Right renal cortex interstitium (tissue), 3 donors: ENCODE measurements around the gene TRPM3. TPM values are rescaled to one million over a fixed set of nuclear protein-coding genes. Genes with fewer than 3 reads are reported as not detected.

Source experiments
- DNase-seq, 3 donors: peaks; one replicate each; pipeline ENCODE4 v3.0.0-alpha.2; 2013; ENCODE audit warnings: low read depth in 3 of 3, low spot score in 2 of 3
- polyA plus RNA-seq, 3 donors: library from polyadenylated mRNA; unstranded; fragments of 120-200 nt; gene quantifications; one replicate each; pipeline ENCODE4 v1.2.1, GENCODE V29; 2013; ENCODE audit not compliant: insufficient read length in 3 of 3

Gene TRPM3
- 10 to 100 TPM; 13.0 to 16.3 (median 15.9) TPM for polyA plus RNA-seq

DNA sequence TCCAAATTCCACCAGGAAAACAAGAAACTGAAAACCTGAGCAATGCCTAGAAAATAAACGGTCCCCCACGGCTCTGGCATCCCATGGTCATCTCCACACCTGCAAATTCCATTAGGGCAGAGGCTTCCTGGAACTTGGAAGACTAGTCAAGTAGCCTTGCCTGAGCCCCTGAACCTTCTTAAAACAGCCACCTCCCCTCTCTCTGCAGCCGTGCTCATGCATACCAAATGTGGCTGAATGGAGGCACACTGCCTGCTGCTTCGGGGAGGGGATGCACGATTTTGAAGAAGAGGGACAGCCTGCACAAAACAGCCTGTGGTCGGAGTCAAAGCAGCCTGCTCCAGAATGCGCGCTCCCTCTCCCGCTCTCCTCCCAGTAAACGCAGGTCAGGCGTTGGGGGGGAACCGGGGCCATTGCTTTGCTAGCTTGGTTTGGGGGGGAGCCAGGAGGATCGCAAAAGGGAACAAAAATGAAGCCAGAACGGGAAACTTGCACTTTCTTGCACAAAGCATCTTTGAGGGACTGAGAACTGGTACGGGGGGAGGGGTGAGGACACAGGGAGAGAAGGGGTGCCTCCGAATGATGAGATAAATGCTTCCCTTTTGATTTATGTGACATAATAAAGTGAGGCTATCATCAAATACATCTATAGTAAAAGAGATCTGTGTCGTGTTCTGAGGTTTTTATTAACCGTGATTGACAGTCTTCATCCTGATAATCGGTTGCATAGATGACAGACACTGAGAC lies at the start of gene TRPM3:
Gene TRPM3 (minus strand): TSS at position 347 of the 747 bp plus-strand sequence. CDS start 267 bp downstream, at position 80.
- no peak for DNase-seq

GRCh38 chr9:71168418-71168817 lies 47.0 kb upstream of the TRPM3 start:
- DNase-seq: no peak

- no peak for DNase-seq
Measured at GRCh38 chr9:71162126-71162525, 40.7 kb upstream of the TRPM3 start.

- no peak for DNase-seq
Measured at GRCh38 chr9:71157731-71158130, 36.3 kb upstream of the TRPM3 start.

DNA sequence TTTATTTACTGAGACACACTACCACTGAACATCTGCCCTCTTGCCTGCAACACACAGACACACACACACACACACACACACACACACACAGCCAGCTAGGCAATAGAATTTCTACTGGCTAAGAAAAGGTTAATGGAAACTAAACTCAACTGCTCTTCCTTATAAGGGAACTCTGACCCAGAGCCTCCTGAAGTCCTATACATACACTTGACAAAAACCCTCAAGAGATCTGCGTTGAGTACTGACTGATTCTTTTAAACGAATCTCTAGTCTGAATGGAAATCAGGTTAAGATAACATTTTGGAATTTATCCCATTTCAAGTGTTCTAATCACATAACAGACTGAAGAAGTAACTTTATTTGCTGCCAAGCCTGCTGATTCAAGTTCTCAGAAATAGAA lies 25.9 kb upstream of the TRPM3 start:
- DNase-seq: no peak

DNA sequence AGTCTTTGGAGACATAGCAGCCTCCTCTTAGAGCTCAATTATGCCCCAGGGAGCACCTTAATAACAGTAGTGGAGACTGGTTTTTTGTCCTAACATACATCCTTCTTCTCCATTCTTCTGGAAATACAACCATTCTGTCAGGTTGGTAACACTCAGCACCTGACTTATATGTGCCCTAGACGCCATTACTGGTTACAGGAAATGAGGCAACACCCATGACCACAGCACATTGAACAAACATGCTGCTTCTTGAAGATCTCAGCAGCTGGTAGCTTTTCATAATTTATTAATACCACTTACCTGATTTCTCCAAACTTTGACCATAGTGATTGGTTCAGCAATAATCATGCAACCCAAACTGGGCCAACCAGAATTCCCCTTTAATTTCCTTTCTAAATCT lies 25.1 kb upstream of the TRPM3 start:
- DNase-seq: no peak

- no peak for DNase-seq
Measured at GRCh38 chr9:71145179-71145578, 23.8 kb upstream of the TRPM3 start.

- no peak for DNase-seq
Measured at GRCh38 chr9:71144495-71144894, 23.1 kb upstream of the TRPM3 start.

DNA sequence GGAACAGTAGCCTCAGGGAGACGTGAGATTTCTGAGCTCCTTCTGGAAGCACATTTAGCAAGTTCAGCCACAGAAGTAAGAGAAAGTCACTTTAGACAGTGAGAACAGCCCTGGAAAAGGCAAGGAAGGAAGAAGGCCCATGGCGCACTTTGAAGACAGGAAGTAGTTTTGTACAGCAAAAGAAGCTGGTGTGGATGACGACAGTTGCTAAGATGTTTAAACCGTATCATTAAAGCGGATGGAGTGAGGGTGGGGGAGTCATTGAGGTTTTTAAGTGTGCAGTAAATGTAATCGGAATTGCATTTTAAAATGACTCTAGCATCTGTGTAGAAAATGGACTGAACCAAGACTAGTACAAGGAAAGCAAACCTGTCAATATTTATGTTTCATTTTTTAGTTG lies 15.3 kb upstream of the TRPM3 start:
- no peak for DNase-seq

GRCh38 chr9:71131145-71131544 lies 9.7 kb upstream of the TRPM3 start:
- DNase-seq: no peak

GRCh38 chr9:71130521-71130920 lies 9.1 kb upstream of the TRPM3 start:
- DNase-seq: no peak

- no peak for DNase-seq
Measured at GRCh38 chr9:71128796-71129195, 7.4 kb upstream of the TRPM3 start.

DNA sequence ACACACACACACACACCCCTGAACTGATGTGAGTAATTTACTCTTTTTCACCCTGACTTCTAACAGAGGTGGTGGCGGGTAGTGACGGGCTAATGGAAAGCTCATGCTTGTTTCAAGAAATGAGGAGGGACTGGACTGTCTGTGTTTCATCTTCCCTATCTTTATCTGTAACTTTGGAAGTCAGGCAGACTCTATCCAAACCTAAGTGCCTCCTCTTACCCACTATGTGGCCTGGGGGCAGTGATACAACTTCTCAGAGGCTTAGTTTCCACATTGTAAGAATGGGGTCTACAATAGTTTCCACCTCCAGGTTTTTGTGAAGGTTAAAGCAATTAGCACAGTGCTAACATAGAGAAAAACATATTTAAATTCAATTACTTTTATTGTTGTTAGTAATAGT lies 5.9 kb upstream of the TRPM3 start:
- DNase-seq: no peak

GRCh38 chr9:71122421-71122820 lies 1.0 kb upstream of the TRPM3 start:
- DNase-seq: no peak

- no peak for DNase-seq
Measured at GRCh38 chr9:71122022-71122275, 528 bp upstream of the TRPM3 start.

DNA sequence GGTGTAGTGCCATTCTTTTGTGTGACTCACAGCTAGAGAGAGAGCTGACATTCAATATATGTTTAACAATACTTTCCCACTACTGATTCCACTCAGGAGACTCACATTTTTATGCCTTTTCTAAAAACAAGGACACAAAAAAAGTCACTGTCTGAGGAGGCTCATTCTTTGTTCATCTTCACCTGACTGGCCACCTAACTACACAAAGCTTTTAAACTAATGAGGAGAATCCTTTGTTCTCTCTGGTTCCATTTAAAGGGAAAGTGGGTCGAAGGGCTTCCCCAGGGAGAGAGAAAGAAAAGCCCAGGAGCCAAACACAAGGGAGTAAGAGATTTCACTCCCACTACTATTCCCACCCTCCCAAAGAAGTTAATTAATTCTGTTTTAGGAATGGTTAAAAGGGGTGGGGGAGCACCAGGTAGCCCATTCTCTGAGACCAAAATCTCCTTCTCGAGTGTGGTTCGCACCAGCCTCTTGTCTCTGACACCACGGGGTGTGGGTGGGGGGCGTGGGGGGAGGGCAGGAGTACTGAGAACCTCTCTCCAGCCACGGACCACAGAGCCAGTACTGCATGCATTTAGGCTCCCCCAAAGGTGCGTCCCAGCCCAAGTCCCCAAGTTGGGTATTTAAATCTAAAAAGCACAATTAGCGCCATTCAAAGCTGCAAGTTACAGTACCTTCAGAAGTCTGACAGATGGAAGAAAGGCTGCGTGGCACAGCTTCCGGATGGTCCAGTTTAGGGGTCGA lies 747 bp downstream of the TRPM3 start:
- DNase-seq: no peak

DNA sequence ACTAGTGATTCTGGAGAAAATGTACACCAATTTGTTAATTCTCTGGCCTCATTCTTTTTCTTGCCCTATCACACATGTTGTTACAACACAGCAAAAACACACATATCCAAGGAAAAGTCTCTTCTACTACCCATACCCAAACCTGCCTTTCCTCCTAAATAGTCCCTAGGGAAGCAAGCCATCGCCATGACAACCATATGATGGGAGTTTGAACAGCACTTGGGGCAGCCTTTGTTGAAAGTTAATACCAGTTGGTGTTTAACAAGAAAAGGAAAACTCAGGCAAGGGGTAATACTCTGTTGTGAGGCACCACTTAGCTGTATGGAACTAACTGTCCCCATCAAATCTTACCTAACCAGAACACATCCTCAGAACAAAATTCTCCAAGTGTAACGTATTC lies 1.7 kb downstream of the TRPM3 start:
- no peak for DNase-seq

GRCh38 chr9:71118324-71118723 lies 3.1 kb downstream of the TRPM3 start:
- no peak for DNase-seq

DNA sequence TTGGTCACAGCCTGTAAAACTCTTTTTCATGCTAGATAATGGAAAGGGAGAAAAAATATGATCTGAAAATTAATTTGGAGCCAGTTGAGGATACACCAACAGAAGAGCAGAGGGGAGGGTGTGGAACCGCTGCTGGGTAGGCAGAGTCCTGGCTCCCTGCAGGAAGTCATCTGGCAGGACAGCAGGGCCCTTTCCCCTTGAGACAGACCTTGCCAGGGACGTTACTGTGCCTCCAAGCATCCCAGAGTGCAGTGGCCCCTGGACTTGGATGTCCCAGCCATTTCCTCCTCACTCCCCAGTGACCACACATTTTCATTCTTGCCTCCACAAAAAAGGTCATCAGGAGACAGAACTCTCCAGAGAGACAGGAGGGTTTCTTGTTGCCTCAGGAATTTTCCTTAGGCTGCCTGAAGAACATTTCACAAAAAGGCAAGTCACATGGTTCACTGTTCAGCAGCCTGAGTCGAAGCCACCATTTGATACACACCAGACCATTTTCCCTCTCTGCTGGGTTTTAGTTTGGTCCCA lies 5.9 kb downstream of the TRPM3 start:
- no peak for DNase-seq

- DNase-seq: no peak
Measured at GRCh38 chr9:71112866-71113265, 8.6 kb downstream of the TRPM3 start.

DNA sequence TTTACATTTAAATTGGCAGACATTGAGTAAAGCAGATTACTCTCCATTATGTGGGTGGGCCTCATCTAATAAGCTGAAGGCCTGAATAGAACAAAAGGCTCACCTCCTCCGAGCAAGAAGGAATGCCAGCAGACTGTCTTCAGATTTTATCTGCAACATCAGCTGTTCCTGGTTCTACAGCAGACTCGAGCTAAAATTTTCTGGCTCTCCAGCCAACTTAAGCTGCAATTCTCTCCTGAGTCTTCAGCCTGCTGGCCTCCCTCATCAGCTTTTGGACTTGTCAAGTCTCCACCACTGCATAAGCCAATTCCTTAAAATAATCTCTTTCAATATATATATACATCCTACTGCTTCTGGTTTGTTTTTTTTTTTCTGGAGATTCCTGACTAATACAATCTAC lies 12.5 kb downstream of the TRPM3 start:
- no peak for DNase-seq

DNA sequence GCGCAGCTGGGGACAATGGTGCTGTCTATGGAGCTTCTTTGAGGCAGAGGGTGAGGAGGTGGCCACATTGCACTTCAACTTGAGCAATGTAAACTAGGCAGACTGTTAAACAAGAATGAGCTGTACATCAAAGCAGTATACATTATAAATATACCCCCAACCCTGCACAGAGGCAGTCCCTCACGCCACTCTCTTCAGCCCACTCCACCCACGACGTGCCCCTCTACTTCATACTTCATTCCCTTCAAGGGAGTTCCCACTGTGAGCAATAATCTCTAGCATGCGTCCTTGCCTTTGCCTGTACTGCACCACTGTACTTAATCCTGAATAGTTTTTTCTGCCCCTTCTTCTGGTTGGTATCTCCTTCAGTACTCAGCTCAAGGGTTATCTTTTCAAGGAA lies 14.4 kb downstream of the TRPM3 start:
- no peak for DNase-seq
